B cell (primary cell): ENCODE measurements around the gene GMCL2.

ENCODE experiments used
- EZH2 ChIP-seq: IDR thresholded peaks from 2 replicates; pipeline ENCODE4 v1.6.1; 2012; ENCODE audit warnings: borderline replicate concordance, low read depth, mild to moderate bottlenecking, moderate library complexity, low read length; ENCODE audit not compliant: insufficient read depth, poor library complexity, severe bottlenecking
- TF ChIP-seq, protein P1 (sequence below): fragments of 200-600 bp; IDR thresholded peaks from one replicate; pipeline ENCODE4 v1.8.0; 2022; ENCODE audit warnings: antibody characterized with exemption, mild to moderate bottlenecking

DNA sequence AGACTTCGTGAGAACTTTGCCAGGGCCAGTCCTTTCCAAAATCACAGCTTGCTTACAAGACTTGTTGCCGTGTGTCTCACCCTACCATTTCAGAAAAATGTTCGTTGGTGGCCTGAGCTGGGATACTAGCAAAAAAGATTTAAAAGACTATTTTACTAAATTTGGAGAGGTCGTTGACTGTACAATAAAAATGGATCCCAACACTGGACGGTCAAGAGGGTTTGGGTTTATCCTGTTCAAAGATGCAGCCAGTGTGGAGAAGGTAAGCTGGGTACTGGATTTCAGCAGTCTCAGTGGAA lies 18.5 kb upstream of the GMCL2 start:
- TF ChIP-seq, protein P1, sequence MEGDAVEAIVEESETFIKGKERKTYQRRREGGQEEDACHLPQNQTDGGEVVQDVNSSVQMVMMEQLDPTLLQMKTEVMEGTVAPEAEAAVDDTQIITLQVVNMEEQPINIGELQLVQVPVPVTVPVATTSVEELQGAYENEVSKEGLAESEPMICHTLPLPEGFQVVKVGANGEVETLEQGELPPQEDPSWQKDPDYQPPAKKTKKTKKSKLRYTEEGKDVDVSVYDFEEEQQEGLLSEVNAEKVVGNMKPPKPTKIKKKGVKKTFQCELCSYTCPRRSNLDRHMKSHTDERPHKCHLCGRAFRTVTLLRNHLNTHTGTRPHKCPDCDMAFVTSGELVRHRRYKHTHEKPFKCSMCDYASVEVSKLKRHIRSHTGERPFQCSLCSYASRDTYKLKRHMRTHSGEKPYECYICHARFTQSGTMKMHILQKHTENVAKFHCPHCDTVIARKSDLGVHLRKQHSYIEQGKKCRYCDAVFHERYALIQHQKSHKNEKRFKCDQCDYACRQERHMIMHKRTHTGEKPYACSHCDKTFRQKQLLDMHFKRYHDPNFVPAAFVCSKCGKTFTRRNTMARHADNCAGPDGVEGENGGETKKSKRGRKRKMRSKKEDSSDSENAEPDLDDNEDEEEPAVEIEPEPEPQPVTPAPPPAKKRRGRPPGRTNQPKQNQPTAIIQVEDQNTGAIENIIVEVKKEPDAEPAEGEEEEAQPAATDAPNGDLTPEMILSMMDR, result no peak
- no peak for TF ChIP-seq EZH2
